SK-N-MC (cell line): ENCODE data around the gene OTOP3.

Source experiments
- EZH2 ChIP-seq: fragments of 200-600 bp; sonication (generic); IDR thresholded peaks from one replicate; pipeline ENCODE4 v1.6.1; 2017; ENCODE audit warnings: antibody characterized with exemption
- FOXP2 ChIP-seq: optimal IDR thresholded peaks from 2 replicates; pipeline ENCODE3; 2011; ENCODE audit warnings: mild to moderate bottlenecking, moderate library complexity; ENCODE audit not compliant: insufficient read depth; ENCODE audit errors: extremely low read length, control extremely low read depth
- POLR2AphosphoS5 ChIP-seq: IDR thresholded peaks from 2 replicates; pipeline ENCODE4 v1.6.1; 2012; ENCODE audit warnings: mild to moderate bottlenecking, low read depth, low read length, borderline replicate concordance

- no peak for TF ChIP-seq POLR2AphosphoS5
- no peak for TF ChIP-seq EZH2
- TF ChIP-seq FOXP2: no peak
Measured at GRCh38 chr17:74961657-74962350, 26.1 kb downstream of the OTOP3 start.
